Transverse colon (tissue), 4 donors: ENCODE data around the gene TCF25. TPM values are rescaled to one million over a fixed set of nuclear protein-coding genes. Genes with fewer than 3 reads are reported as not detected.
A peak's percentile ranks its signal among the peaks of the same experiment; 100 is the strongest.
"Not testable (repeated sequence)": the region's sequence is repeated elsewhere in the genome, so short reads cannot be mapped to it uniquely, and the experiment has no call there.

Experiments used
- DNase-seq: peaks from one replicate; pipeline ENCODE4 v3.0.0-alpha.2; 2019
- H3K27ac ChIP-seq, 4 donors: fragments of 200-600 bp; sonication (generic); 2 replicates each; pipeline ENCODE4 v1.5.1; 2016 to 2018; ENCODE audit warnings: inconsistent platforms in 4 of 4
- H3K27me3 ChIP-seq: fragments of 200-600 bp; sonication (generic); 2 replicates; pipeline ENCODE4 v1.5.1; 2017; ENCODE audit warnings: inconsistent platforms
- H3K36me3 ChIP-seq, 4 donors: fragments of 200-600 bp; sonication (generic); 2 replicates each; pipeline ENCODE4 v1.5.1; 2017 to 2019; ENCODE audit warnings: inconsistent platforms in 4 of 4
- H3K4me1 ChIP-seq, 4 donors: fragments of 200-600 bp; sonication (generic); 2 replicates each; pipeline ENCODE4 v1.5.1; 2017 to 2020; ENCODE audit warnings: inconsistent platforms in 4 of 4
- H3K4me3 ChIP-seq, 4 donors: fragments of 200-600 bp; sonication (generic); 1 replicate in 1 of 4; 2 replicates in 3 of 4; pipeline versions ENCODE4 v1.5.1 to v1.6.1; 2017 to 2019; ENCODE audit warnings: inconsistent platforms in 4 of 4
- H3K9me3 ChIP-seq, 2 donors: fragments of 200-600 bp; sonication (generic); 2 replicates each; pipeline ENCODE4 v1.5.1; 2017 to 2019; ENCODE audit warnings: inconsistent platforms in 2 of 2
- CTCF ChIP-seq, 5 experiments: fragments of 200-600 bp in 3 of 5; fragments of 450-650 bp in 2 of 5; sonication (generic) in 3 of 5; IDR thresholded peaks; 1 replicate in 2 of 5; 2 replicates in 3 of 5; pipeline ENCODE4 v1.5.1; 2016 to 2017; ENCODE audit warnings: antibody characterized with exemption in 5 of 5, inconsistent platforms in 3 of 5, mild to moderate bottlenecking in 2 of 5, moderate library complexity in 1 of 5
- EP300 ChIP-seq: sonication (generic); formaldehyde crosslinking; IDR thresholded peaks from one replicate; pipeline ENCODE4 v1.6.1; 2017; ENCODE audit warnings: antibody characterized with exemption, low read depth
- POLR2A ChIP-seq: fragments of 450-650 bp; IDR thresholded peaks from one replicate; pipeline ENCODE4 v1.6.1; 2016; ENCODE audit warnings: antibody characterized with exemption, mild to moderate bottlenecking, moderate library complexity
- POLR2AphosphoS5 ChIP-seq, 3 donors: sonication (generic); formaldehyde crosslinking; IDR thresholded peaks; one replicate each; pipeline ENCODE4 v1.6.1; 2016; ENCODE audit warnings: antibody characterized with exemption in 3 of 3
- WGBS, 2 donors: methylation state at CpG; one replicate each; pipeline ENCODE4 v1.1.5; 2018; ENCODE audit warnings: low coverage in 1 of 2; 5-methylcytosine and 5-hydroxymethylcytosine counted together
- in situ Hi-C, 4 donors: fragments of 200-750 bp; cut with MboI; loops; one replicate each; pipeline versions ENCODE4 v1.15.0 to v1.15.1; 2017; ENCODE audit warnings: low sequenced_read_pairs in 3 of 4, low pct_ligation_motif_present in 1 of 4, low pct_unique_long_range_greater_than_20kb in 1 of 4
- intact Hi-C: fragments of 100-400 bp; cut with DNase I; formaldehyde crosslinking; loops from one replicate; pipeline ENCODE4 v1.15.1; 2023; ENCODE audit warnings: low total_unique reads
- total RNA-seq, 4 donors: library from RNA; depleted of rRNA; stranded (reverse); fragments of >200 nt; gene quantifications; one replicate each; pipeline ENCODE4 v1.1.0, GENCODE V29; 2016

Gene TCF25
- total RNA-seq, 4 donors from 2014 or later = 202 to 648 (median 354) TPM

DNA sequence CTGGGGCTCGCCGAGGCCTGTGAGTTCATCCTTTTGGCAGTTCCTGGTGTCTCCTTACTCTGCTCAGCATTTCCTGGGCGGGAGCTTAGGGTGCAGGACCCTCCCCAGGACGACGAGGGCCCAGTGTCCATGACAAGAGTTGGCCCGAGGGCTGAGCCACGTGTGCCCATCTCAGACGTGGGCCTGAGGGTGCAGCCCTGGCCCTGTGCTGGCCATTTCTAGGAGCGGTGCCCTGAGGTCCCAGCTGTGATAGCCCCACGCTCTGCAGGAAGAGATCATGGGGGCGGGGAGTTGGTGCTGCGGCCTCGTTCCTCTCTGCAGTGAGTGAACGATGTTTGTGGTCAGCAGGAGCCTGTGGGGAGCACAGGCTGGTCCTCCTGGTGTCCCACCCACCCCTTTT is 39.2 kb downstream of the TCF25 start:
- H3K9me3 ChIP-seq = no peaks in the 10 kb centered on the region
- peaks cover 2 to 11% (median 7%) of the 10 kb centered on the region in 4 donors for H3K4me1 ChIP-seq
- in situ Hi-C loops = no loop called here
- no peak for DNase-seq
- TF ChIP-seq POLR2AphosphoS5 (IDR thresholded peaks at IDR 0.05) = no peak
- no peak overlapping the region for H3K4me3 ChIP-seq
- no peak overlapping the region for H3K27ac ChIP-seq
- WGBS, 2 donors = 77% methylated on average over 10 of the region's 14 CpGs; no CpG with 5 or more reads in 1 of the 2 donors
- peaks cover 0 to 12% (median 0%) of the 10 kb centered on the region in 4 donors for H3K36me3 ChIP-seq
- no peaks in the 10 kb centered on the region for H3K27me3 ChIP-seq
- intact Hi-C loops = no loop called here

GRCh38 chr16:89913408-89914387 is 40.3 kb downstream of the TCF25 start:
- Histone ChIP-seq H3K4me3 (no peak overlapping the region), H3K9me3 (no peaks in the 10 kb centered on the region), H3K36me3 (peaks cover 0 to 5% (median 0%) of the 10 kb centered on the region in 4 donors), H3K4me1 (peaks cover 13 to 22% (median 18%) of the 10 kb centered on the region in 4 donors), H3K27ac (no peak overlapping the region), H3K27me3 (peaks cover 8% of the 10 kb centered on the region)
- DNase-seq = no peak
- TF ChIP-seq POLR2A = no peak
- TF ChIP-seq EP300 = no peak
- TF ChIP-seq POLR2AphosphoS5 (IDR thresholded peaks at IDR 0.05) = peak in 1 of 3 donors; percentile 20
- in situ Hi-C loops (no loop called here), intact Hi-C loops (no loop called here)
- WGBS, 2 donors = 74% methylated on average over 24 of the region's 30 CpGs; no CpG with 5 or more reads in 1 of the 2 donors

GRCh38 chr16:89914642-89915285 is 41.4 kb downstream of the TCF25 start:
- H3K4me3 ChIP-seq, DNase-seq, intact Hi-C loops, H3K27ac ChIP-seq, H3K36me3 ChIP-seq, in situ Hi-C loops, H3K9me3 ChIP-seq: not testable (repeated sequence)
- H3K27me3 ChIP-seq = peaks cover 18% of the 10 kb centered on the region
- peaks cover 14 to 26% (median 20%) of the 10 kb centered on the region in 4 donors for H3K4me1 ChIP-seq
- 69% methylated on average over 11 of the region's 11 CpGs; no CpG with 5 or more reads in 1 of the 2 donors for WGBS, 2 donors

GRCh38 chr16:89915303-89916232 is 42.2 kb downstream of the TCF25 start:
- in situ Hi-C loops (no loop called here), intact Hi-C loops (no loop called here)
- Histone ChIP-seq H3K9me3 (no peaks in the 10 kb centered on the region), H3K36me3 (no peaks in the 10 kb centered on the region), H3K27me3 (peaks cover 26% of the 10 kb centered on the region), H3K4me1 (peaks cover 14 to 24% (median 19%) of the 10 kb centered on the region in 4 donors), H3K4me3 (no peak overlapping the region), H3K27ac (no peak overlapping the region)
- no peak for DNase-seq
- 80 to 90% methylated on average over 2 to 38 of the region's 40 CpGs for WGBS, 2 donors
- TF ChIP-seq CTCF (IDR thresholded peaks at IDR 0.05) (no peak), EP300 (no peak), POLR2AphosphoS5 (IDR thresholded peaks at IDR 0.05) (peak in 1 of 3 donors; percentile 9), POLR2A (no peak)

GRCh38 chr16:89917773-89918452 is 44.5 kb downstream of the TCF25 start:
- no peaks in the 10 kb centered on the region for H3K36me3 ChIP-seq
- no peak for TF ChIP-seq EP300
- TF ChIP-seq CTCF (IDR thresholded peaks at IDR 0.05) = no peak
- TF ChIP-seq POLR2A = no peak
- TF ChIP-seq POLR2AphosphoS5 (IDR thresholded peaks at IDR 0.05) = peak; percentile 42 to 79 (median 74)
- H3K9me3 ChIP-seq = no peaks in the 10 kb centered on the region
- in situ Hi-C loops = no loop called here
- intact Hi-C loops = no loop called here
- H3K4me1 ChIP-seq = peaks cover 18 to 48% (median 37%) of the 10 kb centered on the region in 4 donors
- peak overlapping the region in 3 of 4 donors; percentile 1 to 37 (median 29) for H3K4me3 ChIP-seq
- peak; percentile 90 for DNase-seq
- H3K27me3 ChIP-seq = peaks cover 50% of the 10 kb centered on the region
- WGBS, 2 donors = 0% methylated on average over 39 of the region's 39 CpGs; no CpG with 5 or more reads in 1 of the 2 donors
- peak overlapping the region; percentile 6 to 73 (median 52) for H3K27ac ChIP-seq
